Mononuclear cell (primary cell): ENCODE measurements around the gene ZNRF3. TPM values are rescaled to one million over a fixed set of nuclear protein-coding genes. Genes with fewer than 3 reads are reported as not detected.

ENCODE experiments used
- H3K27me3 ChIP-seq: 2 replicates; pipeline ENCODE4 v1.6.0; 2011; ENCODE audit warnings: low read length, control low read depth; ENCODE audit not compliant: insufficient read depth
- H3K4me1 ChIP-seq: 2 replicates; pipeline ENCODE4 v1.5.1; 2011; ENCODE audit warnings: mild to moderate bottlenecking, low read length, control low read depth; ENCODE audit not compliant: insufficient read depth
- H3K4me3 ChIP-seq: 2 replicates; pipeline ENCODE4 v1.5.1; 2011; ENCODE audit warnings: mild to moderate bottlenecking, low read length, moderate library complexity
- H3K9me3 ChIP-seq: 2 replicates; pipeline ENCODE4 v1.5.1; 2011; ENCODE audit warnings: low read depth, mild to moderate bottlenecking, control low read depth, low read length
- total RNA-seq: library from RNA; depleted of rRNA; stranded (reverse); fragments of >200 nt; gene quantifications from one replicate; pipeline ENCODE4 v1.2.3, GENCODE V29; 2012

Gene ZNRF3
- total RNA-seq, 1 donor, result 0.52 TPM

- Histone ChIP-seq H3K4me1 (no peaks in the 10 kb centered on the region), H3K9me3 (no peaks in the 10 kb centered on the region), H3K27me3 (peaks cover 6% of the 10 kb centered on the region), H3K4me3 (no peak overlapping the region)
Measured at GRCh38 chr22:28983788-28984441, 100.5 kb downstream of the ZNRF3 start.

DNA sequence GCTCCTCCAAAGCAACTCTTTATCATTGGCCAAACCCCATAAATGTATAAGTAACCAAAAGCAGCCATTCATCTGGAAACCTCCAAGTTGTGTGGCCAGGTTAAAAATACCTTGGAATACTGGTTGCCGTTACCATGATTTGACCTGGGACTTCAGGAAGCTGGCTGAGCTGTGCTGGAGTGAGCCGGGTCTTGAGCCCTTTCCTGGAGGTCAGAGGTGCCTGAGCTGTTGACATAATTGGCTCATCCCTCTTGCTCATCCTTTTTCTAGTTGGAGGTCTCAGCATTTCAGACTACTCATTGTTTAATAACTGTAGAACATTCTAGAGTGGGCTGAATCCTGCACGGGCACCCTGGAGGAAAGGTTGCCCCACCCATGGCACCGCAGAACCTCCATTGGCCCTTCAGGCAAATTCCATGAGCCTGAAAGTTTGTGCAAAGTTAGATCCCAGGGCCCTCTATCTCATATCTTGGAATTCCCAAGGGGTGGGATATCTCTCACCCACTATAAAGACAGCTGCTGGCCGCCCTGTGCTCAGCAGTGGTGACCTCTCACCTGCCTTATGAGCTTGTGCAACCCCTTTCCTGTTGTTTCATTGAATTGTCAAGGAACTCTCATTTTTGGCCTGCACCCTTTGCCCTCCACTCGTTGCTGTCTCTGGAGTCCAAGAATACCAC lies 101.2 kb downstream of the ZNRF3 start:
- Histone ChIP-seq H3K4me3 (no peak overlapping the region), H3K9me3 (no peaks in the 10 kb centered on the region), H3K27me3 (no peaks in the 10 kb centered on the region), H3K4me1 (no peaks in the 10 kb centered on the region)

DNA sequence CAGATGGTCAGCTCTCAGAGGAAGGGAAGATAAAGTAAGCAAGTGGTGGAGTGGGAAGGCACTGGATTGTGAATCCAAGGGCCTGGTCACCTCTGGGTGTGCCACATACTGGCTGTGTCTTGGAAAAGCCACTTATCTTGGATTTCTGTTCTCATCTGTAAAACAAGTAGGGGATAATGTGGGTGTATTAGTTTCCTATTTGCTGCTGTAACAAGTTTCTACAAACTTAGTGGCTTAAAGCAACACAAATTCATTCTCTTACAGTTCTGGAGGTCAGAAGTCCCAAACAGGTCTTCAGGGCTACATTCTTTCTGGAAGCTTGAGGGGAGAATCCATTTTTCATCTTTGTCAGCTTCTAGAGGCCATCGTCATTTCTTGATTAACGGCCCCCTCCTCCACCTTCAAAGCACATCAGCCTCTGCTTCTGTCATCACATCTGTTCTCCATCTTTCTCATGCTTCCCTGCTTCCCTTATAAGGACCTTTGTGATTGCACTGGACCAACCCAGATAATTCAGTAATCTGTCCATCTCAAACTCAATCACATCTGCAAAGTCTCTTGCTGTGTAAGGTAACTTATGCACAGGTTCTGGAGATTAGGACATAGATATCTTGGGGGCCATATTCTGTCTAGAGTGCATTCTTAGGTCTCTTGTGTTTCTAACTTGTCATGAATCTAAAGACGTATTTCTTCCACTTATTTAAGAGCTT lies 102.4 kb downstream of the ZNRF3 start:
- H3K4me1 ChIP-seq, result no peaks in the 10 kb centered on the region
- no peak overlapping the region for H3K4me3 ChIP-seq
- H3K27me3 ChIP-seq, result no peaks in the 10 kb centered on the region
- H3K9me3 ChIP-seq, result no peaks in the 10 kb centered on the region

- no peaks in the 10 kb centered on the region for H3K27me3 ChIP-seq
- no peak overlapping the region for H3K4me3 ChIP-seq
- H3K4me1 ChIP-seq, result no peaks in the 10 kb centered on the region
- no peaks in the 10 kb centered on the region for H3K9me3 ChIP-seq
Measured at GRCh38 chr22:28986366-28986765, 103.0 kb downstream of the ZNRF3 start.

DNA sequence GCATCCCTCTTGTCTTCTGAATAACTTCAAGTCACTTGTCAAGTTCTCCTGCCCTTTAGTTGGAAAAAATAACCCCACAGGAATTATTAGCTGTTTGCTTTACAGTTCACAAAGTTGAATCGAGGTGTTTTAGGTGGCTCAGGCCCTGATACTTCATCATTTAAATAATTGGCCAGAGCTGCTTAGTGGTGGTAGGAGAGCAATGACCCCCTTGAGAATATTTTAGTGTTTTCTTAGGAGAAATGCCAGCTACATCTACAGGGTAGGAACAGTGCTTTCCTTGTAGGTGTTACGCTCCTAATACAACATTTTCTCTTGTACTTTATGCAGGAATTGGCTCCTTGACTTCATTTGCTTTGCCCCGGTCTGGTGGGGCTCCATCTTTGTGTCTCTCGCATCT lies 105.1 kb downstream of the ZNRF3 start:
- Histone ChIP-seq H3K4me1 (no peaks in the 10 kb centered on the region), H3K4me3 (no peak overlapping the region), H3K9me3 (no peaks in the 10 kb centered on the region), H3K27me3 (no peaks in the 10 kb centered on the region)

- H3K4me3 ChIP-seq, result no peak overlapping the region
- no peaks in the 10 kb centered on the region for H3K27me3 ChIP-seq
- H3K4me1 ChIP-seq, result no peaks in the 10 kb centered on the region
- H3K9me3 ChIP-seq, result no peaks in the 10 kb centered on the region
Measured at GRCh38 chr22:28989035-28989464, 105.7 kb downstream of the ZNRF3 start.

DNA sequence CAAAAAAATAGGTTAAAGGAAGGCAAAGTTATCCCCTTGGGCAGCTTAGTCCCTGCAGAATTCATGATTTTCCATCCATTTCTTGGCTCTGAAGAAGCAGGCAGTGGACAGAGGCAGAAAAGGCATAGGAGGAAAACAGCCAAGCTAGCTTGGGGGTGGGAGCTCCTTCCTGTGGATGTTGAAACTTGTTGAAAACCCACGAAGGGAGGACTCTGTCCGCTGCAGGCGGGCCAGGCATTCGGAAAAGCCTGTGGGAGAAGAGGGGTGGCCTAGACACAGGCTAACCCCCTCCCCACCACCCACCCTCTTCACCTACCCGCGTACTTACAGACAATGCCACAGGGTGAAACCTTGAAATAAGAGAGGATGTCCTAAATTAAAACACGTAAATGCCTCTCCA lies 106.1 kb downstream of the ZNRF3 start:
- no peak overlapping the region for H3K4me3 ChIP-seq
- H3K4me1 ChIP-seq, result no peaks in the 10 kb centered on the region
- H3K9me3 ChIP-seq, result no peaks in the 10 kb centered on the region
- H3K27me3 ChIP-seq, result no peaks in the 10 kb centered on the region

DNA sequence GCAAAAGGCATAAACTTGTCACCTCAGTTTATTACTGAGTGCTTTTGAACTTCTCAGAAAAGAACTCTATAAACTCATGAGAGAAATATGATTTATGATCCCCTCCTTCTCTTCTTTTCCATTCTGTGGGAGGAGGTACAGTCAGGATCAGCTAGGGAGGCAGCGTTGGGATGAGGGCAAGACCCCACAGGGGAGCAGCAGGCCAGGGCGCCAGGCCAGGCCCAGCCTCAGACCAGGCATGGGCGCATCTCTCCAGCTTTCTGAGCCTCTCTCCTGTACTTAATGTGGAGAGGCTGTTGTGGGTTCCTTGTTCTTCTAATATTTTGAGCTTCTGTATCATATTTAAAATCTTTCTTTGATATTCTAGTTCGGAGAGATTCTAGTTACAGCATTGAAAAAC lies 106.5 kb downstream of the ZNRF3 start:
- H3K4me3 ChIP-seq, result no peak overlapping the region
- H3K27me3 ChIP-seq, result no peaks in the 10 kb centered on the region
- no peaks in the 10 kb centered on the region for H3K4me1 ChIP-seq
- H3K9me3 ChIP-seq, result no peaks in the 10 kb centered on the region

GRCh38 chr22:28992565-28993356 lies 109.4 kb downstream of the ZNRF3 start:
- Histone ChIP-seq H3K27me3 (no peaks in the 10 kb centered on the region), H3K9me3 (no peaks in the 10 kb centered on the region), H3K4me3 (no peak overlapping the region), H3K4me1 (no peaks in the 10 kb centered on the region)

DNA sequence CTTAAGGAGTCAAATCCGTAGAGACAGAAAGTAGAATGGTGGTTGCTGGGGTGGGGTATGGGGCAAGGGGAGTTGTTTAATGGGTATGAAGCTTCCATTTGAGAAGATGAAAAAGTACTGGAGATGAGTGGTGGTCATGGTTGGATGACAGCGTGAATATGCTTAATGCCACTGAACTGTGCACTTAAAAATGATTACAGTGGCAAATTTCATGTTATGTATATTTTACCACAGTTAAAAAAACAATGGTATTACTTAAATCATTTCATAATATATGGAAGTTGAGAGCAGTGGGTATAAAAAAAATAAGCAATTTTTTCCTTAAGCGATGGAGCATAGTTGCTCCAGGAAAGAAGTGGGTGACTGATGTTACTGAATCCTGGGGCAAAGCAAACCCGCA lies 111.2 kb downstream of the ZNRF3 start:
- H3K4me1 ChIP-seq, result no peaks in the 10 kb centered on the region
- H3K4me3 ChIP-seq, result no peak overlapping the region
- H3K27me3 ChIP-seq, result no peaks in the 10 kb centered on the region
- no peaks in the 10 kb centered on the region for H3K9me3 ChIP-seq

DNA sequence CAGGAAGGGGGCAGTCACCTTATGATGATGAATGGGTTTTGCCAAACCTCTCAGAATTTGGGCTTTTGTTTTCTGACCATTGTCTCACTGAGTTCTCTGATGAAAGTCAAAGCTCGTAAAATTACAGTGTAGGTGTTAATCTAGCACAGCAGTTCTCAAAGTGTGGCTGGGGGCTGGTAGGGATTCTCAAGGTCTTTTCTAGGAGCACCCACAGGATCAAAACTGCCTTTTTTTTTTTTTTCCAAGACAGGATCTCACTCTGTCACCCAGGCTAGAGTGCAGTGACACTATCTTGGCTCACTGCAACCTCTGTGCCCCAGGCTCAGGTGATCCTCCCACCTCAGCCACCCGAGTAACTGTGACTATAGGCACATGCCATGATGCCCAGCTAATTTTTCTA lies 112.2 kb downstream of the ZNRF3 start:
- H3K27me3 ChIP-seq, result no peaks in the 10 kb centered on the region
- no peaks in the 10 kb centered on the region for H3K9me3 ChIP-seq
- no peak overlapping the region for H3K4me3 ChIP-seq
- H3K4me1 ChIP-seq, result no peaks in the 10 kb centered on the region

DNA sequence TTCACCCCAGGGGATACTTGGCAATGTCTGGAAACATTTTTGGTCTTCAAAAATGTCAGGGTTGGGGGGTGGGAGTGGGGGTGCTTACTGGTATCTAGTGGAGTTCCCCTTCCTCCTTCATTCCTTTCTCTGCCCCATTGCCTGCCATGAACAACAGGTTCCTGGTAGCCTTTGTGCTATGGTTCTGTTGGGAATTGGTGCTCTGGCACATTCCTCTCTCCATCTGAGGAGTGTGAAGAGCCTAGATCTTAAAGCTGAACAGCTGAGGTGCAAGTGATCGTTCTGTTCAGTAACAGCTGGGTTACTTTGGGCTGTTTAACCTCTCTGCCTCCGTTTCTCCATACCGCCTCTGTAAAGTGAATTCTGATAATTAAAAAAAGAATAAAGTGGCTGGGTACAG lies 114.0 kb downstream of the ZNRF3 start:
- Histone ChIP-seq H3K4me1 (no peaks in the 10 kb centered on the region), H3K9me3 (no peaks in the 10 kb centered on the region), H3K4me3 (no peak overlapping the region), H3K27me3 (no peaks in the 10 kb centered on the region)

DNA sequence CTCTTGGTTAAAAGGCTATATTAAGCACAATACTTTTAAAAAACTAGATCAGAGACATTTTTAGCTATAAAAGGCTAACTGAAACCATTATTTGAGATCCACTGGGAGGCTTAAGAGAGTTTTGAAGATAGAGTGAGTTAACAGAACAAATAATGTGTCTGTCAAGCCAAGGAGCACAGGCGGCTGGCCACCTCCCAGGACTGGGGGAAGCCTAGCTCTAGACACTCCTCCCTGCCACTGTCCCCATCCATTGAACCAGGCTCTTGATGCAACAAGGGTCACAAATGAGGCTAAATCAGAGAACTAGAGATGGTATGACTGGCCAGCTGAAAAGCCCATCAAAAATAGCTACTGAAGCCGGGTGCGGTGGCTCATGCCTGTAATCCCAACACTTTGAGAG lies 115.3 kb downstream of the ZNRF3 start:
- no peaks in the 10 kb centered on the region for H3K4me1 ChIP-seq
- H3K9me3 ChIP-seq, result no peaks in the 10 kb centered on the region
- H3K4me3 ChIP-seq, result no peak overlapping the region

DNA sequence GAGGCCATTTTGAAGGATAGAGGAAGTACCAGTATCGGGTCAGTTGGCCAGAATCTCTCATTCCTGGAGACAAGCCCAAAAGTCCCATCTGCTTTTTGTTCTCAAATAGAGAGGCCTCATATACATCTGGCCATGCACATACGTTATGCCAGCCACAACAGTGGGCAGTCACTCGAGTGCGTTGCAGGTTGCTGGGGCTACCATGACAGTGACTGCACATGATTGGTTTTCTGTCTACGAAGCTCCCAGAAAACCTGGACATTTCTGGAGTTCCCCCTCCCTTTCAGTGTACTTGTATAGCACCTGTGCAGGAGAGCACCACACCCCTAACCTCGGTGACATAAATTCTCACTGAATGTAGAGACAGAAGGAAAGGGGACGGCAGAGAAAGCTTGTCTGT lies 116.1 kb downstream of the ZNRF3 start:
- Histone ChIP-seq H3K4me3 (no peak overlapping the region), H3K4me1 (no peaks in the 10 kb centered on the region), H3K27me3 (peaks cover 2% of the 10 kb centered on the region), H3K9me3 (no peaks in the 10 kb centered on the region)

More for the DNA sequence above, 115.3 kb downstream of the ZNRF3 start:
- H3K27me3 ChIP-seq, result peaks cover 2% of the 10 kb centered on the region
